Thoracic aorta (tissue), 2 donors: Measurements from ENCODE around the gene SLC2A11. TPM values are rescaled to one million over a fixed set of nuclear protein-coding genes. Genes with fewer than 3 reads are reported as not detected.

Experiments
- ATAC-seq: fragments of 150-250 bp; one replicate; pipeline ENCODE4 v1.8.0; 2017; ENCODE audit warnings: low read depth; ENCODE audit not compliant: insufficient number of reproducible peaks, low FRiP score
- DNase-seq: peaks from one replicate; pipeline ENCODE4 v3.0.0-alpha.2; 2020; ENCODE audit warnings: low spot score
- H3K27ac ChIP-seq, 2 donors: fragments of 200-600 bp; sonication (generic); 1 replicate in 1 of 2; 2 replicates in 1 of 2; pipeline ENCODE4 v1.5.1; 2016; ENCODE audit warnings: mild to moderate bottlenecking in 2 of 2, moderate library complexity in 2 of 2
- H3K27me3 ChIP-seq: fragments of 200-600 bp; sonication (generic); replicated peaks from 2 replicates; pipeline ENCODE4 v1.6.0; 2016; ENCODE audit warnings: mild to moderate bottlenecking; ENCODE audit not compliant: insufficient read depth
- H3K36me3 ChIP-seq: fragments of 200-600 bp; sonication (generic); one replicate; pipeline ENCODE4 v1.5.1; 2016
- H3K4me1 ChIP-seq, 2 donors: fragments of 200-600 bp; sonication (generic); 1 replicate in 1 of 2; 2 replicates in 1 of 2; pipeline versions ENCODE4 v1.5.1 to v1.6.0; 2016; ENCODE audit warnings: low read depth in 2 of 2, mild to moderate bottlenecking in 1 of 2; ENCODE audit not compliant: control insufficient read depth in 1 of 2
- H3K4me3 ChIP-seq: fragments of 200-600 bp; sonication (generic); 2 replicates; pipeline ENCODE4 v1.5.1; 2016; ENCODE audit warnings: mild to moderate bottlenecking
- H3K9me3 ChIP-seq: fragments of 200-600 bp; sonication (generic); 2 replicates; pipeline ENCODE4 v1.5.1; 2016
- total RNA-seq, 2 donors: library from RNA; depleted of rRNA; stranded (reverse); fragments of >200 nt; gene quantifications; one replicate each; pipeline versions ENCODE4 v1.1.0 to v1.2.3, GENCODE V29; 2016
- TF ChIP-seq, protein P1 (sequence below): fragments of 200-600 bp; sonication (generic); IDR thresholded peaks from one replicate; pipeline ENCODE4 v1.5.1; 2019; ENCODE audit warnings: antibody characterized with exemption

The SLC2A11 gene
- total RNA-seq, 2 donors from 2014 or later: 9.2 to 25.5 TPM

DNA sequence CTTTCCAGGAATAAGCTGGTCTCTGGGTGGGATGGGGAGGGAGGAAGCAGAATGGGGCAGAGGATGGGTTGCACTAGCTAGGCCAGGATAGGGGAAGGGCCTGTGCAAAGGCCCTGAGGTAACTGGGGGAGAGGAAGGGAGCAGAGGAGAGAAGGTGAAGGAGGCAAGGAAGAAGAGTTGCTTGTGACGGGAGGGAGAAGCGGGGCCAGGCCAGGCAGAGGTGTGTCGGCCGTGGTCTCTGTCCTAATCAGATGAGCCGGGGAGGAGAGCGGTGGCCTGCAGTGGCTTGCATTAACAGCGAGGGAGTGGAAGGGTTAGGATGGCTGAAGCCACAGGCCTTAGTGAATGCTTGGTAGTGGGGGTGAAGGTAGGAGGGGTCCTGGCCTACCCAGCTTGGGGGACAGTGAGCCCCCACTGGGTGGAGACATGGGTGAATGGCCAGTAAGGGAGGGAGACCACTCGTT is 12.9 kb upstream of the SLC2A11 start:
- TF ChIP-seq, protein P1, sequence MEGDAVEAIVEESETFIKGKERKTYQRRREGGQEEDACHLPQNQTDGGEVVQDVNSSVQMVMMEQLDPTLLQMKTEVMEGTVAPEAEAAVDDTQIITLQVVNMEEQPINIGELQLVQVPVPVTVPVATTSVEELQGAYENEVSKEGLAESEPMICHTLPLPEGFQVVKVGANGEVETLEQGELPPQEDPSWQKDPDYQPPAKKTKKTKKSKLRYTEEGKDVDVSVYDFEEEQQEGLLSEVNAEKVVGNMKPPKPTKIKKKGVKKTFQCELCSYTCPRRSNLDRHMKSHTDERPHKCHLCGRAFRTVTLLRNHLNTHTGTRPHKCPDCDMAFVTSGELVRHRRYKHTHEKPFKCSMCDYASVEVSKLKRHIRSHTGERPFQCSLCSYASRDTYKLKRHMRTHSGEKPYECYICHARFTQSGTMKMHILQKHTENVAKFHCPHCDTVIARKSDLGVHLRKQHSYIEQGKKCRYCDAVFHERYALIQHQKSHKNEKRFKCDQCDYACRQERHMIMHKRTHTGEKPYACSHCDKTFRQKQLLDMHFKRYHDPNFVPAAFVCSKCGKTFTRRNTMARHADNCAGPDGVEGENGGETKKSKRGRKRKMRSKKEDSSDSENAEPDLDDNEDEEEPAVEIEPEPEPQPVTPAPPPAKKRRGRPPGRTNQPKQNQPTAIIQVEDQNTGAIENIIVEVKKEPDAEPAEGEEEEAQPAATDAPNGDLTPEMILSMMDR: no peak
- DNase-seq (no peak), ATAC-seq (no peak)
- Histone ChIP-seq H3K9me3 (no peaks in the 10 kb centered on the region), H3K36me3 (no peaks in the 10 kb centered on the region), H3K4me1 (peaks cover 12 to 34% of the 10 kb centered on the region in 2 donors), H3K27ac (no peak overlapping the region), H3K4me3 (no peak overlapping the region), H3K27me3 (no peaks in the 10 kb centered on the region)

DNA sequence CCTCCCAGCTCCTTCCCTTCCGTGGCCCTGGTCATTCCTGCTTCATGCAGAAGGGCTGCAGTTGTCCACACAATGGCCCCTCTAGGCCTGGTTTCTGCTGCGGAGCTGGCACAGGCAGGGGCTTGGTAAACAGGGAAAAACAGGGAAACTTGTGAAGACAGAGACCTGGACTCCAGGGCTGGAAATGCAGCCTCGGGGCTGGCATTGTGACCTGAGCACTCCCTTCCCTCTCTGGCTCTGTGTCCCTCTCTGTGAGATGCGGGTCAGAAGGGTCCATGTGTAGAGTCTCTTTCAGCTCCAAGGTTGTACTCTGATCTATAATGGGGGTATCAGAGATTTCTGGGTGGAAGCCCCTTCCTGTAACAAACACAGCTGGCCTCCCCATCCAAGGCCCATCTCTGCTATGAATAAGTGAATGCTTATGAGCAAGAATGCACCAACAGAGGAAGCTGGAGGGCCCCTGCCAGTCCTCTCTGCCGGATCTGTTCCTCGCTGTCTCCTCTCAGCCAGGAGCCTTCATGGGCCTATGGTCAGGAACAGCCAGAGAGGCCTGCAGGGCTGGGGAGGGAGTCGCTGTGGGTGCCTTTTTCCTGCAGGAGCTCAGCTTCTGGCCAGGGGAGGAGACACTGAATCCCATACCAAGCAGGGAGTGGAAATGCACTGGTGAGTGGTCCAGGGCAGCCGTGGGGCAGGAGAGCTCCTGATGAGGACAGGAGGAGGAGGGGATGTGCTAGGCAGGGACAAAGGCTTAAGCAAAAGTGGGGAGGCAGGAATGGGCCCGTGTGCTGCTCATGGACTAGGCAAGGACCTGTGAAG is 12.2 kb upstream of the SLC2A11 start:
- TF ChIP-seq, protein P1: no peak
- H3K27ac ChIP-seq: no peak overlapping the region
- DNase-seq: no peak
- peaks cover 11 to 34% of the 10 kb centered on the region in 2 donors for H3K4me1 ChIP-seq
- no peaks in the 10 kb centered on the region for H3K36me3 ChIP-seq
- no peak overlapping the region for H3K4me3 ChIP-seq
- H3K27me3 ChIP-seq: no peaks in the 10 kb centered on the region
- H3K9me3 ChIP-seq: no peaks in the 10 kb centered on the region
- no peak for ATAC-seq

DNA sequence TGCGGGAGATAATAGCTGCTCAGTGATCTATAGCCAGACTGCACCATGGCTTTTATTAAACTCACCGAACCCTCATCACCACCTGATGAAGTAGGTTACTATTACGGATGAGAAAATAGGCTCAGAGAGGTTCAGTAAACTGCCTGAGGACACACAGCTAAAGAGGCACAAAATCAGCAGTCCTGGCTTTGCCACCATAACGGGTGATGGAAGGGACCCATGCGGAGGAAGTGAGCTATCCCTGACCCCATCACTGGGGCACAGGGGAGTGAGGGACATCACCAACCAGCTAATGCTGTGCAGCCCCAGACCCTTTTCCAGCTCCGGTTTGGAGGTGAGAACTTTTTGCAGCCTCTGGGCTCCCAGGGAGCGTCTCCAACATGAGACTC is 11.6 kb upstream of the SLC2A11 start:
- Histone ChIP-seq H3K4me1 (peaks cover 11 to 34% of the 10 kb centered on the region in 2 donors), H3K9me3 (no peaks in the 10 kb centered on the region), H3K27ac (no peak overlapping the region), H3K36me3 (no peaks in the 10 kb centered on the region), H3K4me3 (no peak overlapping the region), H3K27me3 (no peaks in the 10 kb centered on the region)
- ATAC-seq: no peak
- no peak for DNase-seq
- TF ChIP-seq, protein P1: no peak

DNA sequence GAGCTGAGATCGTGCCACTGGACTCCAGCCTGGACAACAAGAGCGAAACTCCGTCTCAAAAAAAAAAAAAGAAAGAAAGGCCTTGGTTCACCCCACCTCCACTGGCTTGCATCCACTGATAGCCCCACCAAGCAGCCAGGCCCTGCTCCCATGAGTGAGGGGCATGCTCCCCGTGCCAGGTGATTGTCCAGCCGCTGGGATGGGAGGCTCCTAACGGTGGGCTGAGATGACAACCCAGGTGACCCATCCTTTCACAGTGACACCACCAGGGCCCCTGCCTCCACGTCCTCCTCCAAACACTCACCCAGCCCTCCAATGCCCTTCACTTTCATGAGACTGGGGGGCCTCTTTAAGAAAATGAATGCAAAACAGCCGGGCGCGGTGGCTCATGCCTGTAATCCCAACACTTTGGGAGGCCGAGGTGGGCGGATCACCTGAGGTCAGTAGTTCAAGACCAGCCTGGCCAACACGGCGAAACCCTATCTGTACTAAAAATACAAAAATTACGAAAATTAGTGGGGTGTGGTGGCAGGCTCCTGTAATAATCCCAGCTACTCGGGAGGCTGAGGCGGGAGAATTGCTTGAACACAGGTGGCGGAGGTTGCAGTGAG is 10.3 kb upstream of the SLC2A11 start:
- no peaks in the 10 kb centered on the region for H3K36me3 ChIP-seq
- H3K4me3 ChIP-seq: no peak overlapping the region
- H3K4me1 ChIP-seq: peaks cover 11 to 34% of the 10 kb centered on the region in 2 donors
- TF ChIP-seq, protein P1: no peak
- DNase-seq: no peak
- ATAC-seq: no peak
- H3K27ac ChIP-seq: no peak overlapping the region
- no peaks in the 10 kb centered on the region for H3K9me3 ChIP-seq
- H3K27me3 ChIP-seq: no peaks in the 10 kb centered on the region

DNA sequence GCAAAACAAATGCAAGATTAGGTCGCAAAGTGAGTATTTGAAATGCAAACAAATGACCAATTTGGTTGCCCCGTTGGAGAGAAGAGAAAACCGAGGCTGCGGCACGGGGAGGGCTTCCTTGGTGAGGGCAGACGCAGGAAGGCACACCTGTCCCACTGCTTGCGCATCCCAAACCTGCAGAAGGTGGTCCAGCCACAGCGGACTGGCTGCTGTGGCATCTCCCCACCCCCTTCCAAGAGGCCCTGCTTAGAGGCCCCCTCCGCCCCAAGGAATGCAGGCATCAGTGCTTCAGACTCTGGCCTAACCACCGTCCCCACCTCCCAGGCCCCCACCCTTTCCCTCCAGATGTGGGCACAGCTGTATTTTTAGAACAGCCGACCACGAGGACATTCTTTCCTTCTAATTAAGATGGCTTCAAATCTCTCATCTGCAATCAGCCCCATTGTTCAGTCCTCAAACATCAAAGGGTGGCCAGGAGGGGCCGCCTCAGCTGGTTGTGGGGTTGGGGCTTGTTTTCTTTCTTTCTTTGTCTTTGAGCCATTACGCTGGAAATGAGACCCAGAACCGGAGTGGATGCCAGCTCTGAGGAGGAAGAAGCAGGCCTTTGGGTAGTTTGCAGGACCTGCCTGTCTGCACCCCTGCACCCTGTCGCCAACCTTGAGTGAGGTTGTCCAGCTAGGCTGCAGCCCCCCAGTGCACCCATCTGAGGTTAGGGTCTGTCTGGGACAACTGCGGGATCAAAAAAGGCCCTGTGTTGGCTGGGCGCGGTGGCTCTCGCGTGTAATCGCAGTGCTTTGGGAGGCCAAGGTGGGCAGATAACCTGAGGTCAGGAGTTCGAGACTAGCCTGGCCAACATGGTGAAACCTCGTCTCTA is 9.4 kb upstream of the SLC2A11 start:
- Histone ChIP-seq H3K9me3 (no peaks in the 10 kb centered on the region), H3K27me3 (no peaks in the 10 kb centered on the region), H3K4me3 (no peak overlapping the region), H3K27ac (no peak overlapping the region), H3K36me3 (no peaks in the 10 kb centered on the region), H3K4me1 (peaks cover 11 to 34% of the 10 kb centered on the region in 2 donors)
- no peak for DNase-seq
- TF ChIP-seq, protein P1: no peak
- ATAC-seq: no peak
